HG03575 (cell line): Measurements from ENCODE around the gene FOXL2NB.

Experiments
- ATAC-seq: cut with Tn5 transposase; IDR thresholded peaks from one replicate; pipeline ENCODE4 v1.9.1; 2021; ENCODE audit not compliant: unreplicated experiment, insufficient number of reproducible peaks, low FRiP score; ENCODE audit errors: extremely low read depth

Gene FOXL2NB

GRCh38 chr3:138923531-138923994 is 23.5 kb upstream of the FOXL2NB start:
- peak; percentile 67 for ATAC-seq

DNA sequence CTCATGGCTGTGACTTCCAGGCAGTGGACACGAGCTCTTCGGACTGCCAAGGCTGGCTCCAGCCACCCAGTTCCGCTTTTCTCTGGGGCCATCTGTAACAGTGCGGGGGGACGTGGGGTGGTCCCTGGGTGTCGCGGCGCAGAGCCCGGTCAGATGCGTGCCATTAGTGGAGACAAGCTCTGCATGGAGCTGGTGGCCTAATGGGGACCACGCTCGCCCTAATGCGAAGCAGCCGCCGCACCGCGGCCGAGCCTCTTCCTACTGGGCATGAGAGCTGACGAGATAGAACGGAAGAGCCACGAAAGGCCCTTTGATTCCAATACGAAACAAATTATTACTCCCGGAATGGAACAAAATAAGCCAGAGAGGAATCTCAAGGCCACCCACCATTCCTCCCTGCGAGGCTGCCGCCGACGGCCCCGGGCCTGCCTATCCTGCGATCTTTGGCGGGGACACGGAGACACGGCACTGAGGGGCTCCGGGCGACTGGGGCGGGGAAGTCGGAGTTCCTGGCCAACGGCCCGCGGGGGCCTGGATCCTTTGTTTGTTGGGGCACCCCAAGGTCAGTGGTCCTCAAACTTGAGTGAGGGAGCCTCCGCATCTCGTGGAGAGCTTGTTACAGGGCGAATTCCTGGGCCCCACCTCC is 18.2 kb upstream of the FOXL2NB start:
- ATAC-seq, result no peak

- no peak for ATAC-seq
These were observed 13.8 kb upstream of the FOXL2NB start for GRCh38 chr3:138933068-138933668.

GRCh38 chr3:138933981-138934691 is 12.9 kb upstream of the FOXL2NB start:
- no peak for ATAC-seq

DNA sequence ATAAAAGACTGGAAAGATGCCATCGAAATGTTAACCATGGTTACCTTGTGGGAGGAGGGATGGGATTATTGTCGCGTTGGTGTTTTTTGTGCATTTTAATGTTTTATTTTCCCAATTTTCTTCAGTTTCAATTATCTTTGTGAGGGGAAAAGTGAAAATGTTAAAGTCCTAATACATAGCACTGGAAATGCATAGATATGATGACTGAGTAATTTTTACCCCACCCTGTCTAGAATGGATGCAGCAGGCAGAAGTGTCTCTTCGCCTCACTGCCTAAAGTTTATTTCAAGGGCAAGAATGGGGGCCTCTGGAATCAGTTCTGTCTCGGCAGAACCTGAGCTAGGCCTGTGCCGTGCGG is 11.5 kb upstream of the FOXL2NB start:
- ATAC-seq, result no peak

GRCh38 chr3:138935863-138936740 is 10.9 kb upstream of the FOXL2NB start:
- no peak for ATAC-seq

DNA sequence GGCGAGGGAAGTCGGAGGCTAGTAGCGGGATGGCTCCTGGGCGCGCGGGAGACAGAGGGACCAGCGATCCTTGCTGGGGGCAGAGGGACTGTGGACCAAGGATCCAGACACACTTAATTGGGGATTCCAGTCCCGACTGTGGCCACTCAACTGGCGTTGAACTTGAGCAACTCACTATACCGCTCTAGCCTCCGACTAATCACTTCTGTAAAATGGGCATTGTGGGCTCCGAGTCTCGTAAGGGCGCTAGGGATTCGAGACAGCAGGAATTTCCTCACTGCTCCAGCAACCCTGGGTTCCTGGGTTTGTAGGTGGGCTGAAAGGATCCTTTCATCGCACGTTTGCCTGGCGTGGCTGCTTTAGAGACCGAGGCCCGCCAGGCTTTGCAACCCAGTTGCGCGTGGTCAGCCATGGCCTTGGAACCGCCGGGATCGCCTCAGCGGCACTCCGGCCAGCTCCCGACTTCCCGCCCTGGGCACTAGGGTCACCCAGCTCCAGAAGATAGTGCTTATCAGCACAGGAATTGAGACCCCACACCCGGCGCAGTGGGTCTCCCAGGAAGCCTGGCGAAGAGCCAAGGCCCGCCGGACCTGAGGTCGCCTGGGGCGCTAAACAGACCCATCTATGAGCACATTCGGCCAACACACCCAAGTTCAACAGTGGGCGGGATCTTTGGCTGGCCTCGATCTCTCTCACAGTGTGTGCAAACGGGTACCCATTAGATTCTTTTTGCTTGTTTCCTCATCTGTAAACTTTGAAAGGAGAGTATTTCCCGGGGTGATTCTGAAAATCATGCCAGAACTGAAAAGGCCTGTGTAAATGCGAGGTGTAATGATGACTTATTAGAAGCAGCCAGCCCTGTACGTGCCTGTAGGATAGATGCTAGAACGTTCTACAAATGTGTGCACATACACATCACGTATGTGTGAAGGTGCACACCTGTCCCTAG is 10.0 kb upstream of the FOXL2NB start:
- no peak for ATAC-seq

DNA sequence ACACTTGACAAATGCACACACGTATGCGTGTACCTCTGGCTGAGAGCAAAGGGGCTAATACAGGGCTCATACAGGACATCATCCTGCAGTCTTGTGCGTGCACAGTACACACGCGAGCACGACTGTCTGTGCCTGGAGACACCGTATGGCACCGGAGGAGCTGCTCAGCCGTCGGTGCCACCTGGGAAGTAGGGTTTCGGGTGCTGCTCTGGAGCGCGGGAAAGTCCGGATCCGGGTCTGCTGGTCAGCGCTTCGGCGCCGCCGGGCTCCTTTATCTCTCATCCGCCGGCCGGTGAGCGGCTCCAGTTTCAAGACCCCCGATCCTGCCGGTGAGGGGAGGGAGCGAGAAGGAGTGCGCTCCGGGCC is 9.3 kb upstream of the FOXL2NB start:
- ATAC-seq, result no peak

GRCh38 chr3:138938056-138938876 is 8.8 kb upstream of the FOXL2NB start:
- no peak for ATAC-seq

DNA sequence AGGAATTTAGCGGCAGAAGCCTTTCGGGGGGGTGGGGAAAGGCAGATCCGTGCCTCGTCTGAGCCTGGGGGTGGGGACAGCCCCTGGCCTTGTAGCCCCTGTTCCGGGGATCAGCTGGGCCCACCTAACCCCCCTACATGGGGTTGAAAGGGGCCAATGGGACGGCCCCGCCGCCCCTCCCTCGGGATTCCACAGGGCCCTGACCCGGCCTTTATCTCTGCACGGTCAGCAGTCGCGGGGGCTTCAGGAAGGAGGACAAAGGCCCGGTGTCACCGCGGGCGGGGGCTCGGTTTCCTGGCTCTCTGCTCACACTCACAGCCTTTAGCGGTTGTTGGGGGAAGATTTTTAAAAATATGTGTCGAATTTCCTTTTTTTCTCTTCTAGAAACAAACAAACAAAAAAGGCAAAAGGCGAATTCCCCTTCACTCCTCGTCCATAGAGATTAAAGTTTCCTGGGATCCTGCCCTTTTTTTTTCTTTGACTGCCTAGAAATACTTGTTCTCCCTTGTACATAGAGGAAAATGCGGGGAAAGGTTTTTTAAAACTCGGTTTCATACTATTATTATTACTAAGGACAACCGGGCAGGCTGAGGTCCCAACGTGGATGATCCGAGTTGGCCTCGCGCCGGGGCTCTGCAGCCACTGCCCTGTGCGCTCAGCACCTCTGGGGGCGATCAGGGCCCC is 8.0 kb upstream of the FOXL2NB start:
- ATAC-seq, result no peak

- ATAC-seq, result no peak
These were observed 7.3 kb upstream of the FOXL2NB start for GRCh38 chr3:138939561-138940241.

DNA sequence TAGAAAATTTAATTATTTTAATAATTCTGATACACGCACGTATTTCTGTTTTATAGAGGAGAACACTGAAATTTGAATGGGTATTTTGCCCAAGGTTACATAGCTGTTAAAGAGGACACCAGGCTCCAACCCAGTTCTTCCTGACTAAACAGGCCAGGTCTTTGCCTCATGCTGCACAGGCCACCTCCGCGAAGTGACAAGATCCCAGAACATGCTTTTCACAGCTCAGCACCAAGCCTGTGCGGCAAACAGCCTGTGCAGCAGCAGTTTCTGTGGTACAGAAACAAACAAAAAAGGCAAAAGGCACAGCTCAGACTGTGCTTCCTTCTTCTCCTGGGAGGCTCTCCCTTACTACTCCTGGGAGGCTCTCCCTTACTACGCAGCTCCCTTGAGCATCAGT is 6.6 kb upstream of the FOXL2NB start:
- no peak for ATAC-seq

GRCh38 chr3:138941259-138941885 is 5.6 kb upstream of the FOXL2NB start:
- no peak for ATAC-seq

- no peak for ATAC-seq
These were observed 4.7 kb upstream of the FOXL2NB start for GRCh38 chr3:138942271-138942670.

- ATAC-seq, result no peak
These were observed 4.0 kb upstream of the FOXL2NB start for GRCh38 chr3:138942861-138943623.
